H9 (cell line): ENCODE results near the gene HSPB8. TPM values are rescaled to one million over a fixed set of nuclear protein-coding genes. Genes with fewer than 3 reads are reported as not detected.

Experiments used
- DNase-seq: peaks from one replicate; pipeline ENCODE4 v3.0.0-alpha.2; 2017
- H2AFZ ChIP-seq: one replicate; pipeline ENCODE4 v1.6.1; 2013; ENCODE audit warnings: mild to moderate bottlenecking, low read length, control low read depth, moderate library complexity
- H2AK5ac ChIP-seq: 2 replicates; pipeline ENCODE4 v1.6.1; 2013; ENCODE audit warnings: low read length, control low read depth, mixed read lengths; ENCODE audit not compliant: insufficient read length
- H2BK120ac ChIP-seq: one replicate; pipeline ENCODE4 v1.6.1; 2013; ENCODE audit warnings: low read depth, mild to moderate bottlenecking, low read length, control low read depth, inconsistent platforms; ENCODE audit not compliant: poor library complexity, severe bottlenecking
- H2BK12ac ChIP-seq: 2 replicates; pipeline ENCODE4 v1.6.1; 2013; ENCODE audit warnings: low read length, control low read depth, mixed read lengths, low read depth; ENCODE audit not compliant: insufficient read length
- H2BK15ac ChIP-seq: 2 replicates; pipeline ENCODE4 v1.6.1; 2013; ENCODE audit warnings: low read depth, low read length, control low read depth
- H2BK20ac ChIP-seq: one replicate; pipeline ENCODE4 v1.6.1; 2013; ENCODE audit warnings: low read depth, mild to moderate bottlenecking, low read length, control low read depth, inconsistent platforms; ENCODE audit not compliant: poor library complexity, severe bottlenecking
- H2BK5ac ChIP-seq: 2 replicates; pipeline ENCODE4 v1.6.1; 2013; ENCODE audit warnings: low read length, control low read depth, mixed read lengths; ENCODE audit not compliant: insufficient read length
- H3K14ac ChIP-seq: 2 replicates; pipeline ENCODE4 v1.6.1; 2013; ENCODE audit warnings: low read length, control low read depth; ENCODE audit not compliant: insufficient read depth
- H3K18ac ChIP-seq: 2 replicates; pipeline ENCODE4 v1.6.1; 2013; ENCODE audit warnings: low read depth, mild to moderate bottlenecking, mixed read lengths, low read length, control low read depth; ENCODE audit not compliant: insufficient read length
- H3K23ac ChIP-seq: 2 replicates; pipeline ENCODE4 v1.6.1; 2013; ENCODE audit warnings: low read length, control low read depth, mixed read lengths, low read depth; ENCODE audit not compliant: insufficient read length
- H3K23me2 ChIP-seq: 2 replicates; pipeline ENCODE4 v1.6.1; 2013; ENCODE audit warnings: low read depth, mild to moderate bottlenecking, mixed read lengths, low read length, control low read depth; ENCODE audit not compliant: insufficient read length, poor library complexity, severe bottlenecking
- H3K27ac ChIP-seq: 2 replicates; pipeline ENCODE4 v1.5.1; 2013; ENCODE audit warnings: low read length, control low read depth, mixed read lengths, low read depth; ENCODE audit not compliant: insufficient read length
- H3K27me3 ChIP-seq: 2 replicates; pipeline ENCODE4 v1.6.1; 2013; ENCODE audit warnings: low read length, control low read depth, inconsistent platforms; ENCODE audit not compliant: insufficient read depth
- H3K4ac ChIP-seq: 2 replicates; pipeline ENCODE4 v1.6.1; 2013; ENCODE audit warnings: low read depth, mild to moderate bottlenecking, control low read depth, inconsistent platforms, low read length, moderate library complexity
- H3K4me1 ChIP-seq: 2 replicates; pipeline ENCODE4 v1.6.1; 2013; ENCODE audit warnings: low read length, control low read depth, inconsistent platforms; ENCODE audit not compliant: insufficient read depth
- H3K4me2 ChIP-seq: 2 replicates; pipeline ENCODE4 v1.6.1; 2013; ENCODE audit warnings: low read length, control low read depth, mixed read lengths; ENCODE audit not compliant: insufficient read length, insufficient read depth
- H3K56ac ChIP-seq: 2 replicates; pipeline ENCODE4 v1.6.1; 2013; ENCODE audit warnings: low read depth, mild to moderate bottlenecking, mixed read lengths, low read length, control low read depth; ENCODE audit not compliant: insufficient read length
- H3K79me1 ChIP-seq: 2 replicates; pipeline ENCODE4 v1.6.1; 2013; ENCODE audit warnings: low read depth, mild to moderate bottlenecking, moderate library complexity, low read length, control low read depth, inconsistent platforms; ENCODE audit not compliant: insufficient read depth, poor library complexity, severe bottlenecking
- H3K79me2 ChIP-seq: 2 replicates; pipeline ENCODE4 v1.6.1; 2013; ENCODE audit warnings: low read length, control low read depth, inconsistent platforms; ENCODE audit not compliant: insufficient read depth
- H3K9ac ChIP-seq: 2 replicates; pipeline ENCODE4 v1.6.1; 2013; ENCODE audit warnings: low read length, control low read depth, mixed read lengths; ENCODE audit not compliant: insufficient read length; ENCODE audit errors: extremely low read depth
- H3K9me3 ChIP-seq: one replicate; pipeline ENCODE4 v1.6.1; 2013; ENCODE audit warnings: low read depth, low read length, inconsistent platforms; ENCODE audit not compliant: control insufficient read depth
- H3T11ph ChIP-seq: one replicate; pipeline ENCODE4 v1.6.1; 2013; ENCODE audit warnings: mild to moderate bottlenecking, low read length, control low read depth, inconsistent platforms
- H4K20me1 ChIP-seq: one replicate; pipeline ENCODE4 v1.6.1; 2013; ENCODE audit not compliant: control insufficient read depth, insufficient read length, insufficient read depth
- H4K5ac ChIP-seq: 2 replicates; pipeline ENCODE4 v1.6.1; 2013; ENCODE audit warnings: low read depth, mild to moderate bottlenecking, mixed read lengths, low read length, control low read depth; ENCODE audit not compliant: insufficient read length
- H4K8ac ChIP-seq: replicated peaks from 2 replicates; pipeline ENCODE4 v1.6.1; 2013; ENCODE audit warnings: low read length, control low read depth, mixed read lengths, low read depth; ENCODE audit not compliant: insufficient read length
- H4K91ac ChIP-seq: 2 replicates; pipeline ENCODE4 v1.6.1; 2013; ENCODE audit warnings: low read depth, mild to moderate bottlenecking, moderate library complexity, mixed read lengths, low read length, control low read depth; ENCODE audit not compliant: insufficient read length
- H3K27ac Mint-ChIP-seq, 3 experiments: 2 replicates in 2 of 3; 3 replicates in 1 of 3; pipeline ENCODE4 v1.8.0; 2020 to 2021; ENCODE audit warnings: mixed read lengths in 3 of 3, mild to moderate bottlenecking in 1 of 3, moderate library complexity in 1 of 3
- H3K27me3 Mint-ChIP-seq: 2 replicates; pipeline ENCODE4 v1.8.0; 2021; ENCODE audit warnings: low read depth, mild to moderate bottlenecking, moderate library complexity, mixed read lengths
- H3K36me3 Mint-ChIP-seq, 3 experiments: 2 replicates in 2 of 3; 3 replicates in 1 of 3; pipeline ENCODE4 v1.8.0; 2020 to 2021; ENCODE audit warnings: low read depth in 3 of 3, mixed read lengths in 3 of 3; ENCODE audit not compliant: insufficient read depth in 1 of 3
- H3K4me1 Mint-ChIP-seq, 2 experiments: 2 replicates each; pipeline ENCODE4 v1.8.0; 2020; ENCODE audit warnings: mixed read lengths in 2 of 2
- H3K4me3 Mint-ChIP-seq, 2 experiments: 2 replicates in 1 of 2; 3 replicates in 1 of 2; pipeline ENCODE4 v1.8.0; 2020 to 2021; ENCODE audit warnings: mild to moderate bottlenecking in 2 of 2, mixed read lengths in 2 of 2, moderate library complexity in 1 of 2
- H3K9me3 Mint-ChIP-seq, 2 experiments: 2 replicates in 1 of 2; 3 replicates in 1 of 2; pipeline ENCODE4 v1.8.0; 2020; ENCODE audit warnings: mild to moderate bottlenecking in 2 of 2, mixed read lengths in 2 of 2, moderate library complexity in 1 of 2
- CTCF ChIP-seq: fragments of 200-600 bp; sonication (generic); conservative IDR thresholded peaks from 3 replicates; pipeline ENCODE4 v1.8.0; 2021; ENCODE audit warnings: antibody characterized with exemption, mild to moderate bottlenecking
- WGBS: extraction: QIAGEN DNeasy Blood & Tissue Kit; methylation state at CpG from one replicate; pipeline ENCODE4 v1.1.7; 2013; ENCODE audit warnings: missing lambda C conversion rate, low lambda C conversion rate, mixed read lengths; ENCODE audit not compliant: insufficient read length; ENCODE audit errors: extremely low coverage; 5-methylcytosine and 5-hydroxymethylcytosine counted together
- total RNA-seq: library from RNA; stranded (reverse); gene quantifications from 2 replicates; pipeline ENCODE4 v1.2.1, GENCODE V29; 2021

Gene HSPB8
- total RNA-seq, 1 experiment from 2014 or later: 3.0 TPM

- Histone ChIP-seq H3K23me2 (no peaks in the 10 kb centered on the region), H2BK120ac (no peak overlapping the region), H4K91ac (no peak overlapping the region), H2BK20ac (no peak overlapping the region), H2BK5ac (no peak overlapping the region), H3T11ph (no peak overlapping the region), H3K18ac (no peak overlapping the region), H3K56ac (no peak overlapping the region), H3K27me3 (no peaks in the 10 kb centered on the region), H3K4ac (no peak overlapping the region), H2AK5ac (no peak overlapping the region), H2BK15ac (no peak overlapping the region), H4K5ac (no peak overlapping the region), H4K8ac (no peak overlapping the region), H3K79me1 (no peaks in the 10 kb centered on the region), H4K20me1 (no peaks in the 10 kb centered on the region), H3K4me2 (no peak overlapping the region), H3K9ac (no peak overlapping the region), H2BK12ac (no peak overlapping the region), H3K79me2 (no peaks in the 10 kb centered on the region), H3K27ac (no peak overlapping the region), H3K23ac (no peak overlapping the region), H2AFZ (no peak overlapping the region), H3K9me3 (no peaks in the 10 kb centered on the region), H3K4me1 (peaks cover 1% of the 10 kb centered on the region; the same call in 1 of the 2 replicates), H3K14ac (no peak overlapping the region)
- Mint-ChIP-seq H3K27me3 (peaks cover 6% of the 10 kb centered on the region; the same call in 1 of the 2 replicates), H3K27ac (no peak overlapping the region), H3K36me3 (peaks cover 4 to 7% (median 7%) of the 10 kb centered on the region in 3 experiments; a peak in 3 of 7 replicates), H3K9me3 (no peaks in the 10 kb centered on the region; a peak in 1 of 5 replicates), H3K4me1 (peaks cover 1 to 14% of the 10 kb centered on the region in 2 experiments), H3K4me3 (no peak overlapping the region)
- WGBS: no CpG with 5 or more reads among the region's 2 CpGs
- DNase-seq: no peak
- no peak for TF ChIP-seq CTCF
Observed at GRCh38 chr12:119159844-119160243, 18.9 kb upstream of the HSPB8 start.
